NAMALWA (cell line): ENCODE results near the gene DNAJB7.
"Not testable (repeated sequence)": the region's sequence is repeated elsewhere in the genome, so short reads cannot be mapped to it uniquely, and the experiment has no call there.

ENCODE experiments used
- DNase-seq: peaks from one replicate; pipeline ENCODE4 v3.0.0-alpha.2; 2015; ENCODE audit warnings: low spot score

Gene DNAJB7

DNA sequence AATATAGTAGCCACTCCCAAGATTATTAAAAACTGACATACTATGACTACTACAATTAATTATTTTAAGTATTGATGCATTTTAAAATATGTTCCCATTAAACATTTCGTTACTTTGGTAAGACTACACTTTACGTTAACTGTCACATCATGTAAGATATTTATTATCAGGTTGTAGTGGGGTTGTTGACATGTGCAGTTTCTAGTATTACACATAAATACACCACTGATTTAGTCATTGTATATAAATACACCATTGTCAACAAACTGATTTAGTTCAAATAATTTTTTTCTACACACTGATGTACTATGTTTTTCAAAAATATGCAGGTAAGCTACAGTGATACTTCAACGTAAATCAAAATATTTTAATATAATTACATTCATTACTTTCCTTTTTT is 17.0 kb downstream of the DNAJB7 start:
- DNase-seq = no peak

DNA sequence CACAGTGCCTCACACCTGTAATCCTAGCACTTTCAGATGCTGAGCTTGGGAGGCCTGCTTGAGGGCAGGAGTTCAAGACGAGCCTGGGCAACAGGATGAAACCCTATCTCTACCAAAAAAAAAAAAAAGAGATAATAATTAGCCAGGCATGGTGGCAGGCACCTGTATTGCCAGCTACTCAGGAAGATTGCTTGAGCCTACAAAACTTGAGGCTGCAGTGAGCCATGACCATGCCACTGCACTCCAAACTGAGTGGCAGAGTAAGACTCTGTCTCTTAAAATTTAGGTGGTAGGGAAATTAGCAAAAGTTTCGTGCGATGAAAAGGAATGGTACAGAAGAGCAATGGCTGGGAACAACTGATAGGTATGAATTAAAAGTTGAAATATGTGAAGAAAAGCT is 23.4 kb downstream of the DNAJB7 start:
- DNase-seq = no peak

DNA sequence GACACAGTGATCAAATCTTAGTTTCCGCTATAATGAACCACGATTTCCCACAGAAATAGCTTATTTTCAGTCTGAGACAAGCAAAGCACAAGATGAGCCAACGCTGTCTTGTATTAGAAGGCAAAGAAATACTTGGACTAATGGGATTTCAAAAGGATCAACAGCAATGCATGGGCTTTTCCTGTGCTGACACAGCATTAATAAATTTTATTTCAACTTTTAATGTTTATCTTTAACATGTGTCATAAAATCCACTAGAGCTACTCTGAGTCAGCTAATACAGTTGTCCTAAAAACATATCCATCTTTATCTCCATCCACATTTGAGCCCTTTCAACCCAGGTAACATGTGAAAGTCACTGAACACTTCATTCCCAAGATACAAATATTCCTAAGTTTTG is 27.3 kb downstream of the DNAJB7 start:
- DNase-seq = no peak

DNA sequence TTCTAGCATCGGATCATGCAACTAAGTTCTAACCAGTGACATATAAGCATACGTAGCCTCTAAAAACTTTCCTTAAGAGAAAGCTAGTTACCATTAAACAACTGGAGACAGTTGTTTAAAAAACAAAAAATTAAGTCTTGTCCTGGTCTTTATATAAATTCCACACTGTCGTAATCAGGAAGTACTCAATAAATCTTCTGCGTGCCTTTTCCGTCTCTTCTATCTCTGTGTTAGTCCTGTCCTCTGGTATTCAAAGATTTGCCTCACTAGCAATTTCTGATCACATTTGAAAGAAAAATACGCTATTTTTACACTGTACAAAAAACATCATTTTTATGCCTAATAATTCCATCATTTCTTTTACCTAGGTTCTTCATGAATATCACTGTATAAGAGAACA is 32.8 kb downstream of the DNAJB7 start:
- no peak for DNase-seq

DNA sequence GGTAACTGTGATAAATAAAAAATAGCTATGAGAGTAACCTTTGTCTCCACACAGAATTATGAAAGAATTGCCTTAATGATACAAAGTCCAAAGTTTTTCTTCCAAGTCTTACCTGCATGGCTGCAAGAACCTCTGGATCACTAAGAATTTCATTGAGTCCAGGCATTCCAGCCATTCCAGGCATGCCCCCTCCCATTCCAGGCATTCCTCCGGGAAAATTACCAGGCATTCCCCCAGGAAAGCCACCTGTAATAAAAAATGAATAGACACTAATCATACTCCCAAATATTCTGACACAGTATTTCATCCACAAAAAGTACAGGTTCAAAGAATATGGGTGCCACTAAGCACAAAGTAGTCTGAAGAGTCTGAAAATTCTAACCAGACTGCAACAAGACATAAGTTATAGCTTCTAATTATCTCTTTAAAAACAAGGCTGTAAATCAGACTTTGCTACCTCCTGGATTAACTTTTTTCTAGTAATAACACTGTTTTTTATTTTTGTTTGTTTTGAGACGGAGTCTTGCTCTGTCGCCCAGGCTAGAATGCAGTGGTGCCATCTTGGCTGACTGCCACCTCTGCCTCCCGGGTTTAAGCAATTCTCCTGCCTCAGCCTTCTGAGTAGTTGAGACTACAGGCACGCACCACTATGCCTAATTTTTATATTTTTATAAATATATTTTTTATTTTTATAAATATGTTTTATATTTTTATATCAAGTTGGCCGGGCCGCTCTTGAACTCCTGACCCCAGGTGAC is 34.8 kb downstream of the DNAJB7 start:
- no peak for DNase-seq

DNA sequence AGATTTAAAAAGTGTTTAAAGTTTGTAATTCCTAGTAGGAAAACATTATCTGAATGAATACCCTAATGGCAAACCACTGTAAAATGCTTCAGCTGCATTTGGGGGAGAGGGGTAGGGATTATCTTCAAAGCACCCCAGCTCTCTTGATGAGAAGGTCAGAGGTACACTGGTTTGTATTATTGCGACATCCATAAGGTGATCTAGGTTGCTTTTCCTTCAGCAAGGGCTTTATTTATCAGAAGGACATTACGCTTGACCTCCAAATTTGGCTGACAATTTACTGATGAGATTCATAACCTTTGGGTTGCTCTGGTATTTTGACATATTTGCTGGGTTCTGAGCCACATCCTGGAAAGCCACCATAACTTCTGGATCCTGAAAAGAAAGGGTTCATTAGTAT is 35.6 kb downstream of the DNAJB7 start:
- not testable (repeated sequence) for DNase-seq

DNA sequence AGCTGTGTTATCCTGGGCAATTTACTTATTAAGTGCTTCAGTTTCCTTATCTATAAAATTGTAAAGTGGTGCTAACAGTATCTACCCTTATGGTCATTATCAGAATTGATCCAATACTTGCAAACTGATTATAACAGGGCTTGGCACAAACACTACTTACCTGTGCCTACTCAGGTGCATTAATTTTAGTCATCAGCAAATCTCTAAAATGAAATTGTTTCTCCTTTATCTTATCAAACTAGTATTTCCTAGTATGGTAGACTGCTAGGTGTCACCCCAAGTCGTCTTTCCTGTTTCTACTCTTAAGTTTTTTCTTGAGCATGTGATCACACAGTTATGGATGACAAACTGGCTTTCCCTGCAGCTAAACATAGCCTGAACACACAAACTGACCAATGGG is 38.5 kb downstream of the DNAJB7 start:
- DNase-seq = no peak

DNA sequence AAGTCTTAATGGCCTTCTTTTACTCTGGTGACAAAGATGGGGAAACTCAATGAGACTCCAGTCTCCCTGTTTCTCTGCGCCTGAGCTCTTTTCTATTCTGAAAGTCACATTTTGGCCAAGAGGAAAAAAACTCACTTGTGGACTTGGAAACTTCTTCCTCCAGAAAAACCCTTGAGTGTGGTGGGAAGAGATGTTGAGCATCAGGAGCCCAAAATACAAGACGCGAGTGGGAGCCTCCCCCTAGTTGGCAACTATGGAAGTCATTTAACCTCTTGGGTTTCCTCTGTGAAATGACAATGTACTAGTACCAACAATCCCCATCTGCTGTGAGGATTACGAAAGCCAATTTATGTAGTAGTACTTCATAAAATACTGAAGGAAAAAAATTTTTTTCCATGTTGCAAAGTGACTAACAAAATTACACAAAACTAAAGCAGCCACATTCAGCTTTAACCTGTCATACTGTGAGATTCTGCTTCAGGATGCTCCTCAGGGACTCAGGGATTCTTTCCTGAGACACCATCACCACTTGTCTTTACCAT is 42.2 kb downstream of the DNAJB7 start:
- DNase-seq = no peak

DNA sequence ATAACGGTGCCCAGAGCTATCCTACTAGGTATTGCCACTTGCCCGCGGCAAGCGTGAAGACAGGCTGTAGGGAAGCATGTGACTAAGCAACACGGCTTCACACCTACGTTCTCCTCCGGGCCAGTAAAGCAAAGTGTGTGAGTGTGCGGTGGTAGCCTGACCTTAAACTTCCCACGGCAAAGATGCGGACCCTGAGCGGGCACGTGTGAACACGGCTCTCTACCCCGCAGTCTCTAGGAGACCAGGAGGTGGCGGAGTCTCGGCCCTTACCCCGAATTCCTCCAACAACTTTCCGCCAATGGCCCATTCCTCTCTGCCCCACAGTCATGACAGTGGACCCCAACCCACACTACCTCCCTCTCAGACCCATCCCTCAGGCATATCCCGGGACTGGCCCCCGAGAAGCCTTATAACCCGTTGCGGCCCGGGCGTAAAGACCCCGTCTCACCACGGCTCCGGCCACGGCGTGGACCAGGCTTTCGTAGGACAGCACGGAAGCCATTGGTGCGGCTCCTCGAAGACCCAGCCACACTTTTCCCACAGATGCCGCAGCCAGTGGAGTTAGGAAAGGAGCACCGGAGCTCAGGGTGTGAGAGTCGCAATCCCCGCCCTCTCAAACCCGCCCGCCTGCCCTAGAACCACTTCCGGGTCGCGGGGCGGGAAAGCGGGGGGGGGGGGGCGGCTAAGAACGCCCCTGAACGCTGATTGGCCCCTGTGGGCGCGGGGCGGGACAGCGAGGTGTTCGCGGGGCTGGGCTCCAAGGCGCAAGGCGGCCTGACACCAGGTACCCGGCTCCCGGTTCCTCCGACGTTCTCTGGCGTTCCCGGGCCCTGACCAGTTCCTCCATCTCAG is 42.9 kb downstream of the DNAJB7 start, which contains the start of gene SLC25A17:
Gene SLC25A17, minus strand, starts transcription at position 600 of the 852 bp plus-strand sequence. Its CDS starts 98 bp downstream, at position 502.
- DNase-seq = peak; percentile 89

DNA sequence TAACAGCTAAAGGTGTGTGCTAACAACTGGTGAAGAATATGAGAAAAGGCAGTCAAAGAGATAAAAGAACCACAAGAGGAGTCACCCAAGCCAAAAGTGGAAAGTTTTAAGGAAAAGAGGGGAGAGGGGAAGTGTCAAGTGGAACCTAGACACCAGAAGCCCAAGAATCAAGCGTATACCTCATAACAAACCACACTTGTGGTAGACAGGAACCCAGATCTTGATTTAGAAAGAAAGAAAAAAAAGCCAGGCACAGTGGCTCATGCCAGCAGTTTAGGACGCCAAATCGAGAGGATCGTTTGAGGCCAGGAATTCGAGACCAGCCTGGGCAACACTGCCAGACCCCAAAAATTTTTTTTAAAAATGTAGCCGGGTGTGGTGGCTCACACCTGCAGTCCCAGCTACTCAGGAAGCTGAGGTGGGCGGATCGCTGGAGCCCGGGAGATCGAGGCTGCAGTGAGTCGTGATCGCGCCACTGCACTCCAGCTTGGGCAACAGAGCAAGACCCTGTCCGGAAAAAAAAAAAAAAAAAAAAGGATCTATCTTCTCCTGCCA is 43.6 kb downstream of the DNAJB7 start:
- no peak for DNase-seq

DNA sequence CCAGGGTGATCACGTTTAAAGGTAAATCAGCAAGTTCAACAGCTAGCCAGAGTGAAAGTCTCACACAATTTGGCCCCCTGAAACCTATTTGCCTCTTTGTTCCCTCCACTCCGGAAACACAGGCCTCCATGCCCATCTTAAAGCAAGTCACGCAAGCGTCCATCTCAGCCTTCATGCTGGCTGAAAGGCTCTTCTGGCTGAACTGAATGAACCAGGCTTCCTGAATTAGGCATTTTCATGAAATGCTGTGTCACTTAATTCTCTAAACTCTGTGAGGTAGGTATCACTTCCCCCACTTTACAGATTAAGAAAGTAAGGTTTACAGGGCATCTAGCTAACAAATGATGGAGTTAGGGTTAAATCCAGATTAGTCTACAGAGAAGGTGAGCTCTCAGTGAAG is 44.2 kb downstream of the DNAJB7 start:
- peak; percentile 35 for DNase-seq

DNA sequence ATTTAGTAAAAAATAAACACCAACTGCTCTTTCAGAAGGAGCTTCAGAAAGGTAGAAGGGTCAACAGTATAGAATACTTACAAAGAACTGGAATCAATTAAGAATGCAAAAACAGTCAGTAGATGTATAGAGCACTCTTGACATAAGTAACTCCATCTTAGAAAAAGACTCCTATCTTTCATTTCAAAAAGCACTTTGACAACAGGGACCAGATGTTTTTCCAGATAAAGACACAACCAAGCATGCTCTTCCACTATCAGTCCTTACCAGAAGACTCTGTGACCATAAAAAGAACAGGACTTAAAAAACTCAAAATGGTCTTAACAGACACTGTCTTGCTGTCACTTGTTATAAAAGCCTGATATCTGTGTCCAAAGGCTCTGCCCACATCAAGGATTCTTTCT is 48.0 kb downstream of the DNAJB7 start:
- no peak for DNase-seq
